Measurements from ENCODE around the gene TNRC6B. TPM values are rescaled to one million over a fixed set of nuclear protein-coding genes. Genes with fewer than 3 reads are reported as not detected.
A peak's percentile ranks its signal among the peaks of the same experiment; 100 is the strongest.

Gene TNRC6B
- total RNA-seq, 1 donor from 2014 or later, result 51.2 TPM

- H3K36me3 ChIP-seq (ENCODE audit: insufficient read depth, low read length), result peaks cover 14% of the 10 kb centered on the region
- FAIRE-seq (no peak), DNase-seq (ENCODE audit: low read depth) (peak; percentile 75)
- no peaks in the 10 kb centered on the region for H3K79me2 ChIP-seq (ENCODE audit: insufficient read depth, low read length)
- H3K4me2 ChIP-seq (ENCODE audit: low read length), result peak overlapping the region; percentile 19
- peaks cover 9% of the 10 kb centered on the region for H4K20me1 ChIP-seq (ENCODE audit: insufficient read depth, low read length)
- Mint-ChIP-seq H3K9me3 (ENCODE audit: unreplicated experiment) (no peaks in the 10 kb centered on the region), H3K4me1 (ENCODE audit: low read depth, unreplicated experiment) (peaks cover 31% of the 10 kb centered on the region), H3K4me3 (ENCODE audit: unreplicated experiment) (peak overlapping the region; percentile 58), H3K36me3 (ENCODE audit: low read depth, unreplicated experiment) (peaks cover 16% of the 10 kb centered on the region), H3K27me3 (ENCODE audit: low read depth, unreplicated experiment) (no peaks in the 10 kb centered on the region), H3K27ac (ENCODE audit: unreplicated experiment) (no peak overlapping the region)
- H3K27me3 ChIP-seq (ENCODE audit: insufficient read depth, low read length), result no peaks in the 10 kb centered on the region
- H3K9ac ChIP-seq (ENCODE audit: low read length), result no peak overlapping the region
- TF ChIP-seq EZH2 (IDR thresholded peaks at IDR 0.05; ENCODE audit: insufficient read depth, low read length) (no peak), CTCF (IDR thresholded peaks at IDR 0.05; ENCODE audit: insufficient read depth, low read depth, low read length) (no peak)
- no peak overlapping the region for H2AFZ ChIP-seq (ENCODE audit: low read depth, low read length)
- no peaks in the 10 kb centered on the region for H3K9me3 ChIP-seq (ENCODE audit: insufficient read depth, low read depth, low read length)
- no peak overlapping the region for H3K4me3 ChIP-seq (ENCODE audit: insufficient read depth, low read depth, low read length)
- no peak overlapping the region for H3K27ac ChIP-seq (ENCODE audit: low read depth, low read length)
- H3K4me1 ChIP-seq (ENCODE audit: insufficient read depth, low read length), result peaks cover 15% of the 10 kb centered on the region
These were observed 149.4 kb downstream of the TNRC6B start for GRCh38 chr22:40326905-40327735.

GRCh38 chr22:40328546-40329456 is 151.1 kb downstream of the TNRC6B start:
- Mint-ChIP-seq H3K4me3 (ENCODE audit: unreplicated experiment) (no peak overlapping the region), H3K4me1 (ENCODE audit: low read depth, unreplicated experiment) (peaks cover 34% of the 10 kb centered on the region), H3K27me3 (ENCODE audit: low read depth, unreplicated experiment) (no peaks in the 10 kb centered on the region), H3K9me3 (ENCODE audit: unreplicated experiment) (no peaks in the 10 kb centered on the region), H3K27ac (ENCODE audit: unreplicated experiment) (no peak overlapping the region), H3K36me3 (ENCODE audit: low read depth, unreplicated experiment) (peaks cover 12% of the 10 kb centered on the region)
- Histone ChIP-seq H3K36me3 (ENCODE audit: insufficient read depth, low read length) (peaks cover 3% of the 10 kb centered on the region), H2AFZ (ENCODE audit: low read depth, low read length) (no peak overlapping the region), H3K4me1 (ENCODE audit: insufficient read depth, low read length) (peaks cover 20% of the 10 kb centered on the region), H3K9me3 (ENCODE audit: insufficient read depth, low read depth, low read length) (no peaks in the 10 kb centered on the region), H3K4me3 (ENCODE audit: insufficient read depth, low read depth, low read length) (no peak overlapping the region), H3K27ac (ENCODE audit: low read depth, low read length) (no peak overlapping the region), H3K9ac (ENCODE audit: low read length) (no peak overlapping the region), H3K79me2 (ENCODE audit: insufficient read depth, low read length) (no peaks in the 10 kb centered on the region), H4K20me1 (ENCODE audit: insufficient read depth, low read length) (peaks cover 12% of the 10 kb centered on the region), H3K27me3 (ENCODE audit: insufficient read depth, low read length) (no peaks in the 10 kb centered on the region), H3K4me2 (ENCODE audit: low read length) (no peak overlapping the region)
- FAIRE-seq, result no peak
- TF ChIP-seq CTCF (IDR thresholded peaks at IDR 0.05; ENCODE audit: insufficient read depth, low read depth, low read length) (no peak), EZH2 (IDR thresholded peaks at IDR 0.05; ENCODE audit: insufficient read depth, low read length) (no peak)
- no peak for DNase-seq (ENCODE audit: low read depth)

All from astrocyte (in vitro differentiated cells and primary cell).